ENCODE data around the gene SLIT1.

SLIT1 gene

DNA sequence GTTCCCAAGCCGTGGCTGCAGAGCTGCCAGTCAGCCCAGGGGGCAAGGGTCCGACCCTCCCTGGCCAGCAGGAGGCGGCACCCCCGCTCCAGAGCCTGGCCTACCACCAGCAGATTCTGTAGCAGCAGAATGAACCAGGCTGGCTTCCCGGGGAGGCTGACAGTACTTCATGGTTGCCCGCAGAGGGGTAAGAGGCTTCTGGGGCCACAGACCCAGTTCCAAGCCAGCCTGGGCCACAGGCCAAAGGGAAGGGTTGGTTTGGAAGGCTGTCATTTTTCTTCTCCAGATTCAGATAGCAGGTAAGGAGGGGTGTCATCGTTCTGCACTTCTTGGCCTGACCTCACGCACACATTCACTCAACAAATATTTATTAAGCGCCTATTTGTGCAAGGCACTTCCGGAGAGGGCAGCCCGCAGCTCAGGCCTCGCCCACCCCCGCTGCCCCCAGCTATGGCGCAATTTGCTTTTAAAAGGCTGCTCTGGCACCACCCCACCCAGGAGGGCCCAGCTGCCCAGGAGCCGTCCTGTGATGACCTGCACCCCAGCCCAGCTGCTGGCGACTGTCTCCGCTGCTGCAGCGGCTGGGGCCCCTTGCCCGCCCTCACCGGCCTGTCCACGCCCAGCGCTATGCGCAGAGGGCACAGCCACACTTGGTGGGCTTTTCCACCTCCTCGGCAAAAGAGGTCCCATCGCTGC, 185.1 kb downstream of the SLIT1 start:
- no peak for DNase-seq (ENCODE audit: low read depth)

DNA sequence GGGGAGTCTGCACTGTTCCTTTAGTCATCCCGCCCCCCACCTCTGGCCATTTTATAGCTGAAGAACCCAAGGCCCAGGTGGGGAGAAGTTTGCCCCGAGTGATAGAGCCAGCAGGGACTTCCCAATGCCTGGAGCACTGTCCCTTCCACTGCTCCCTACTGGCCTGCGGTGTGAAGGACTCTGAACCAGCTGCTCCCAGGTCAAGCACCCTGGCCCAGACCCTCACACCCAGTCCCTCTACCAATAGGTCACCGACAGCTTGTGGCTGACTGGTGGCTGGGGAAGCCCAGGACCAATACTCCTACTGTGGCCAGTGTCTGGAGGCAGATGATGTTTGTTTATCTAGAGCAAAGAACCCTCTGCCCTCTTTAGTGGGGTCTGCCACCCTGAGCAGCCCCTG, 185.8 kb downstream of the SLIT1 start:
- DNase-seq (ENCODE audit: low read depth), result no peak

DNA sequence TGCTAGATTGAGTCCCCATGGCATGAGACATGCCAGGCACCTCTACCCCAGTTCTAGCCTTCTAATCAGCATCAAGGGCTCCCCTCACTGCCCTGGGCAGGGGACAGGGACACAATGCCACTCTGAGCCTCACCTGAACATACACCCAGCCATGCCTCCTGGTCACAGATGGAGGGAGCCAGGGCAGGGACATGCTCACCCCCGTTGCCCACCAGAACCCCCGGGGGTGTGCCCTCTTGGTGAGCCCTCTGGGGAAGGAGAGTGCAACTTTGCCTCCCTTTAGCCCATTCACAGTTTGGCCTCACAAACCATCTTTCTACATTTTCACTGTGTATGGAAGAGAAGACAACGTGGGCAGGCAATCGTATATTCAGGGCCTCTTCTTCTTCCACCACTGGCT, 186.4 kb downstream of the SLIT1 start:
- no peak for DNase-seq (ENCODE audit: low read depth)

DNA sequence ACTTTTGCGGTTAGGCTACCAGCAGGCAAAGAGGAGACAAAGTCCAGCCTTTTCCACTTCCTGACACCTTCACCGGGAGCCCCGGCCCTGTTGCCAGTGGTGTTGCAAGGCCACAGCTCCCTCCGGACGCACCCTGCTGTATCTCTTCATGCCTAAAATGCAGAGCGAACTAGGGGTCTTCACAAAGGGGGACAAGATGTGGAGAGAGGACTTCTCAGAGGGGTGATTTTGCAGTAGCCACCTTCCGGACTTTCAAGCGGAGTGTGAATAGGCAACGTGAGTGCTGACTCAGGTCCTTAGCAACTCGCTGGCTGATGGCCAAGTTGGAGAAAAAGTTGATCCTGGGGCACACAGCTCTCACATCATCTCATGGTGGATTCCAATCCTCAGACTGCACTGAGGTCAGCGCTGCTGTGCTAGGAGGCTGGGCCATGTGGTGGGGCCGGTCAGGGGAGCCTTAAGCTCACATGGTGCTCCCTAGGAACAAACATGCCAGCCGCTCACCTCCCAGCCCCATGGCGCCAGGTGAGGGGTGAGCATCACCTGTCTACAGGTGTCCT, 187.3 kb downstream of the SLIT1 start:
- DNase-seq (ENCODE audit: low read depth), result no peak

GRCh38 chr10:96996275-96996965, 189.3 kb downstream of the SLIT1 start:
- DNase-seq (ENCODE audit: low read depth), result no peak

- DNase-seq (ENCODE audit: low read depth), result no peak
Measured at GRCh38 chr10:96995851-96996250, 189.9 kb downstream of the SLIT1 start.

DNA sequence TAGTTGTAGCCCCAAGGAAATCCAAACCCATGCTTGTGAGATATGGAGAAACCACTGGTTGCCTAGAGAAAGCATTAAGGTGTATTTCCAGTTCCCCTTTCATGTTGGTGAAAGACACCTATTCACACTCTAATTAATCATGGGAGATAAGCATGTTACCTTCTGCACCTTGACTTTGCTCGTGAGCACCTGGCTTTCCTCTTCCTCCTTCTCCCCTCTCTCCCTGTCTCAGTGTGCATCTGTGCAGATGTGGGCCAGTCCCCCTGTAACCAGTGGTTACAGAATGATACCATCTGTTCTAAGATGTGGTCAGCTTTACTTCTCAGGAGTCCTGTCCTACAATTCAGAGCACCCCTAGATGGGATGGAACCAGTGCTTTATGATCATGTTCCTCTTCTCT, 193.0 kb downstream of the SLIT1 start:
- DNase-seq (ENCODE audit: low read depth), result no peak

- DNase-seq (ENCODE audit: low read depth), result no peak
Measured at GRCh38 chr10:96991313-96991841, 194.4 kb downstream of the SLIT1 start.

- no peak for DNase-seq (ENCODE audit: low read depth)
Measured at GRCh38 chr10:96988426-96988825, 197.3 kb downstream of the SLIT1 start.

DNA sequence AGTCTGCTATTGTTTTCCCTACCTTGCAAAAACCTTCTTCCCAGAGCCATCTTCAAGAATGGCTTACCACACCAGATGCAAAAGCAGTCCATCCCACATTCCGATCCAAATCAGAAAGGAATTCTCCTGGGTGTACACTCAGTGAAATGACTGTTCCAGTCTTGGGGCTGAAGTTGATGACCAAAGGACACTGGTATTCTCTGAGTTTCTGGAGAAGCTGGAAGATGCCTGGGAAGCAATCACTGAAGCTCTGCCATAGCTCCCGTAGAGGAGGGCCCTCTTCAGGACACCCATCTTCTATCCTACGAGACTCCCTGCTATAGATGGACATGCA, 197.9 kb downstream of the SLIT1 start:
- no peak for DNase-seq (ENCODE audit: low read depth)

DNA sequence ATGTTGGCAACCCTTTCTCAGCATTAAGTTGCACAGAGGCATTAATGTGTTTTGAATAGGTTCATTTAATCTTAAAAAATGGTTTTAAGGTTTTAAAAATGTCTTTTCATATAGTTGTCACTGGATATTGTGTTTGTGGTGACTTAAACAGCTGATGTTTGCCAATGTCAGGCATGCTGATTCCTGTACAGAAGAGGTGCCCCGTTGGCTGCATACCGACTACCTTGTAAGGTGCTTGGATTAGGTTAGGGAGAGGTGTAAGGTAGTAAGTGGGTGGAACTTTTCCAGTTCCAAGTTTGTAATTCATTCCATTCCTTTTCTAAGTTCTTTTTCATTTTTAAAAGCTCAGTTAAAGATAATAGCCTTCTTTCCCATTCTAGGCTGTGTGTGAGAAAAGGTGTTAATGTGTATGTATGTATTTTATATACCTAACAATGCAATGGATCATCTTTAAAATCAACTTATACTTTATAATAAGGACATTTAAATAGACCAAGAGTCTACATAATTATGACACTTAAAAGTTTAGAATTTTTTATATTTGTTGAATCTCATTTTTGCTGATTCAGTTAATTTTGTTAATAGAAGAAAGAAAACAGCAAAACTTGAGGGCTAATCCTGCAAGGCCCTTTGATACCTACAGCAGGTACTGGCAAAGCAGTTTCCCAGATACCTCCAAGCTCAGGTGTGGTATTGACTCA, 198.5 kb downstream of the SLIT1 start:
- DNase-seq (ENCODE audit: low read depth), result no peak

DNA sequence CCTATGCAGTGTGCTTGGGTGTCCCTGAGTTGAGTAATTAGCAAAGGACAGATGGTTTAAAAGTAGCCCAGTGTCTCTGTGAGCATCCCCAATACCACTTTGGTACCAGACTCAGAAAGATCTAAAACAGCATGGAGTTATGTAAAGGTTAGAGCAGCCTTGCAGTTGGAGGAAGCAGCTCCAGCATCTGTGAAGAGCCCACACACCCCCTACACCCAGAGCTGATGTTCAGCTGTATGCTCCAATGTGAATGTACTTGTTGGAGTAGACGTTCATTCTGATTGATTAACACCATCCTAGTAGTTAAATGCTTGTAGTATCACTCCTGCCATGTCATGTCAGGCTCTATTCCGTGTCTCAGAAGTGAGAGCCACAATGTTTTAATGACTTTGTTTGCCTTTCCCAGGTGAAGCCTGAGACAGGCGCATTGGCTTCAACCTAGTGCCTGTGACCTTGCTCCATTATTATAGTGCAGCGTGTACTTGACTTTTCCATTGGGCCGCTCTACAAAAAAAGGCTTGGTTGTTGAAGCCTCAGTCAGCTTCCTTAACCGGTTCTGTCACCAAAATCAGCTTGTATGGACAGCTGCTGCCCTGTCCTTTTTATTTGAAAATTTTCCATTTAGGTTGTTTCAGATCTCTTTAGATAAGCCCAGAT, 199.4 kb downstream of the SLIT1 start:
- no peak for DNase-seq (ENCODE audit: low read depth)

GRCh38 chr10:96984541-96985131, 201.1 kb downstream of the SLIT1 start:
- no peak for DNase-seq (ENCODE audit: low read depth)

DNA sequence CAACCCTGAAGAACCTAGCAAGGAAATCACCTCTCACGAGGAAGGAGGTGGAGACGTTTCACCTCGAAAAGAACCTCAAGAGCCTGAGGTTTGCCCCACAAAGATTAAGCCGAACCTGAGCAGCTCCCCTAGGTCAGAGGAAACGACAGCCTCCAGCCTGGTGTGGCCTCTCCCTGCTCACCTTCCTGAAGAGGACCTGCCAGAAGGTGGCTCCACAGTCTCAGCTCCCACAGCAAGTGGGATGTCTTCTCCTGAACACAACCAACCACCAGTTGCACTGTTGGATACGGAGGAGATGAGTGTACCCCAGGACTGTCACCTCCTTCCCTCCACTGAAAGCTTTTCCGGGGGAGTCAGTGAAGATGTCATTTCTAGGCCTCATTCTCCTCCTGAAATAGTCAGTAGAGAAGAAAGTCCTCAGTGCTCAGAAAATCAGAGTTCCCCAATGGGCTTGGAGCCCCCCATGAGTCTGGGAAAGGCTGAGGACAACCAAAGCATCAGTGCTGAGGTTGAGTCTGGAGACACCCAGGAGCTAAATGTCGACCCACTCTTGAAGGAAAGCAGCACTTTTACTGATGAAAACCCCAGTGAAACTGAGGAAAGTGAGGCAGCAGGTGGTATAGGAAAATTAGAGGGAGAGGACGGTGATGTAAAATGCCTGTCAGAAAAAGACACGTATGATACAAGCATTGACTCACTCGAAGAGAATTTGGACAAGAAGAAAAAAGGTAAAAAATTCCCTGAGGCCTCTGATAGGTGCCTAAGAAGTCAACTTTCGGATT, 203.4 kb downstream of the SLIT1 start:
- no peak for DNase-seq (ENCODE audit: low read depth)

GRCh38 chr10:96978621-96979154, 207.1 kb downstream of the SLIT1 start:
- DNase-seq (ENCODE audit: low read depth), result no peak

DNA sequence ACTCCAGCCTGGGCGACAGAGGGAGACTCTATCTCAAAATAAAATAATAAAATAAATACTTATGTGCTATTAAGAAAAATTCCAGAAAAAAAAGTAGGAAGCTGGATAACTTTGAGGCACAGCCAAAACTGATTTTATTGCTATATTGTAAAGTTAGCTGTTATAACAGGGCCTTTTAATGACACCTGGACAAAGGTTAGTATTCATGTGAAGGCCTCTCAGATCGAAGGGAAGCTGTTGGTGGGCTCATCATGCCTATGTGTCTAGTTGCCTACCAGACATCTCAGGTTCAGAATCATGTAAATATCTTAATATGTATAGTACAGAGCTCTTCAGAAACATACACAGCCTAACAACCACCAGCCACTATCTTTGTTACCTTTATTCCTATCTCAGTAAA, 210.6 kb downstream of the SLIT1 start:
- no peak for DNase-seq (ENCODE audit: low read depth)

DNA sequence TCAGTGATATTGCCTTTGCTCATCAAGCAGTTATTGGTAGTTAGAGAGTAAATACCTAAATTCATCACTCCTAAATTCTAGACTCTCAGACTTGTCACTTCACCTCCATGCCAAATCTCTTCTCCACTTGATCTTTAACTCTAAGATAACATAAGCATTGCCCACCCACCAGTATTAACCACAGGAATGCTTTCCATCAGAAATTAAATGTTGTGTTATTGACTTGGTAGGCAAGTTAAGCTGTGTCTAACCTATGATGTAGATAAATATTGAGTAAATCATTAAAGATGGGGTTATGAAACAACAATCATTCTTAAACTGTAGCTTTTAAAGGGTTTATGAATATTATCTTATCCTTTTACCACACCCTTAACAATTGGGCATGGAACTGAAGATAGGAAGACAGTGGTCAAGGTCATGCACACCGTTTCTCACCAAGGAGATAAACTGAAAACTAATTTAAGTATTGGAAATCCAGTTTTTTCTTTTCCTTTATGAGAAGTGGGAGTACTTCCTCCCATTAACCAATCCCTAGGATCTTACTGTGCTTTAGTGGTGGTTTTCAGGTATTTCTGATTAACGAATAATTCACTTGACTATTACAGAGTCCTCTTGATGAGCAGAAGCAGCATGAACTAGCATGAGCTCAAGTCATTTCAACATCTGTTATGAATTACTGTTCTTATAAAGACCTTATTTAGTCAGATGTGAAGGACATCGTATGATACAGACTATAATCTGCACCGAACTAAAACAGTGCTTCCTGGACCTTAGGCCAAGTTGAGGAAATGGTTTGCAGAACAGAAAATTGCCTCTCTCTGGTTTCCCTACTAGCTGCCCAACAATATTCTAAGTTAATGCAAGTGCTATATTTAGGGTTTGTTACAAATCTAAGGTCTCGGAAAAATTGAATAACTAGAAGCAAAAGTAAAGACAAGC, 211.7 kb downstream of the SLIT1 start:
- no peak for DNase-seq (ENCODE audit: low read depth)

DNA sequence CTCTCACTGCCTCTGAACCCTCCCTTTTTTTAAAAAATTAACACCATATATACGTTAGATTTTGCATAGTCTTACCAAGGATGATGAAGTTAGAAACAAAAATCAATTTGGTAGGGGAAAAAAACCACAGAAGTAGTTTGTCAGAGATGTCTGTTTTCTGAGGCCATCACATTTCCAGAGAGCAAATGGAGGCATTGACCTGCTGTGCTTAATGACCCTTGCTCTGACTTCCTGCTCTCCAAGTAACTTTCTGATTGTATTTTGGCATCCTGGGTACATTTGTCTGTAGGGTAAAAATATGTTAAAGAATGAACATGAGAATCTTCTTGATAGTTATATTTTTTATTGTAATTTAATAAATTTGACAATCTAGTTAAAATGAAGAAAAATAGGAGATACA, 213.5 kb downstream of the SLIT1 start:
- no peak for DNase-seq (ENCODE audit: low read depth)

DNA sequence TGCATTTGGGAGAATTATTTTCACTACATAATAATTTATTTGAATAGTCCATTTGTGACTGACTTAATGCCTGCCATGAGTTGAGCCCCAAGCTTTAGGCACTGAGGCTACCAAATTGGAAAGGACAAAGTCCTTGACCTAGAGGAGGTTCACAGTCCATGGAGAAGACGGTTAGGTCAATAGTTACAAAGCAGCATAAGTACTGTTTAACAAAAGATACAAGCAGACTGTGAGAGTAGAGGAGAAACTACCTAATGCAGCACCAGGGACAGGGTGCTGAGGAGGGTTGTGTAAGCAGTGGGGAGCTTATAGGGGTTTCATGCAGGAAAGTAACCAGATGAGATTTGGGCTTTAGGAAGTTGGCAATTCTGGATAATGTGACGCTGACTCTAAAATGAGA, 214.4 kb downstream of the SLIT1 start:
- no peak for DNase-seq (ENCODE audit: low read depth)
